Measurements from ENCODE around the gene PDE6D.
A peak's percentile ranks its signal among the peaks of the same experiment; 100 is the strongest.

PDE6D gene

DNA sequence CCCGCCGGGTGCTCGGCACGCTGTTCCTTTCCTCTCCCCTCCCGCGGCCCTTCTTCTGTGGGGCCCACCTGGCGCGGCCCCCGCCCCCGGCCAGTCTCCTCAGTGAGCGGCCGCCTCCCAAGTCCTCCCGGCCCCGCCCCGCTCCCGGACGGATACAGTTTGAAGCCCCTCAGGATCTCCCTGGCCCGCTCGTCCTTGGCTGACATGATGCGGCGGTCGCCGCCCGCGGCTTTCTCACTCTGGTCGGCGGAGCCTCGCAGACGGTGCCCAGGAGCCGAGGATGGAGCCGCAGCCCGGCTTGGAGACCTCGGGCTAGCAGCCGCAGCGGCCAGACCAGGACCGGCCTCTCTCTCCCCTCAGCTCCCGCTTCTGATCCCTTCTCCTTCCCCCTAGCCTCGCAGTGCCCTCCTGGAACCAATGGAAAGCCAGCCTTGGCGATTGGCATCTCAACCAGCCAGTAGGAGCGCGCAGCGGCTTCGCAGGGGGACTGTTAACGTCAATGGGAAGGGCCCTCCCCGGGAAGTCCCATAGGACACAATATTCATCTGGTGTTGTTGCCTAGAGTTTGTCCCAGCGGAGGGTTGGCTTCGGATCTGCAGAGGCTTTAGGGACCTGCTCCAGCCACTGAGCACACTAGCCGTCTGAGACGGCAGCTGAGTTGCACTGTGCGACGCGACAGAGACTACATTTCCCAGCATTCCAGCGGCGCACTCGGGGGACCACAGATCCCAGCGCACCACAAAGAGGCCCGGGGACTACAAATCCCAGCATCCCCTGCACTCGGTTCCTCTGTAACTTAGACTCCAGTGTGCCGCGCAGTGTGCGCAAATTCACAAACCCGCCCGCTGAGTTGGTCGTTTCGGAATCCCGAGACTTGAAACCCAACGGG lies at the start of gene PDE6D:
PDE6D (minus strand) TSS at position 374 of the 889 bp plus-strand sequence; CDS start at position 206, 168 bp downstream.
- peak; percentile 74 for DNase-seq

DNA sequence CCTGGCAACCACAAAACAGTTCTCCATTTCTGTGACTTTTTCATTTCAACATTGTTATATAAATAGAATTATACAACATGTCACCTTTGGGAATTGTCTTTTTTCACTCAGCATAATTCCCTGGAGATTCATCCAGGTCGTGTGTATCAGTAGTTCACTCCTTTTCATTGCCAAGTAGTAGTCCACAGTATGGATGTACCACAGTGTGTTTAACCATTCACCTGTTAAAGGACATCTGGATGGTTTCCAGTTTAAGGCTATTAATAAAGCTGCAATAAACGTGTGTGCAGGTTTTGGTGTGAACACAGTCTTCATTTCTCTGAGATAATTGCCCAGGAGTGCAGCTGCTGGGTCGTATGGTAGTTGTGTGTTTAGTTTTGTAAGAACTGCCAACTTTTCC lies 40.8 kb upstream of the PDE6D start:
- no peak for DNase-seq

DNA sequence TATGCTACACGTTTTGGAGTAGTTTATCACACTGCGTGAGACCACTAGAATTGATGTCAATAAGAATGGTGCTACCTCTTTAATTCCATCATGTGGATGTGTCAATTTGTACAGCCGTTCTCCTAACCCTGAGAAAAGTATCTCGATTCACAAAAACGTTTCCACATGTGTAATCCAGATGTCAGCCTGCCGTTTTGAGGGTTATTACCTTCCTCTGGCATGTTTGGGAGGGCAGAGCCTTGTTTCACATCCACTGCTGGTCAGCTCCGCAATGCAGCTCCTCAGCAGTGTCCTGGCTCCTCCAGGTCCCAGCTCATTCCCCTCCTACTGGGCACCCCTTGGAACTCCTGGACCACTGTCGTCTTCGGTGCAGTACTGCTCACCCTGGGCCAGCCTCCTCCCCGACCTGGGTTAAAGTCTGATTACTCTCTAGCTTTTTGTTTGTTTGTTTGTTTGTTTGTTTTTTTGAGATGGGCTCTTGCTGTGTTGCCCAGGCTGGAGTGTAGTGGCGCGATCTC lies 39.8 kb upstream of the PDE6D start:
- DNase-seq, result no peak

DNA sequence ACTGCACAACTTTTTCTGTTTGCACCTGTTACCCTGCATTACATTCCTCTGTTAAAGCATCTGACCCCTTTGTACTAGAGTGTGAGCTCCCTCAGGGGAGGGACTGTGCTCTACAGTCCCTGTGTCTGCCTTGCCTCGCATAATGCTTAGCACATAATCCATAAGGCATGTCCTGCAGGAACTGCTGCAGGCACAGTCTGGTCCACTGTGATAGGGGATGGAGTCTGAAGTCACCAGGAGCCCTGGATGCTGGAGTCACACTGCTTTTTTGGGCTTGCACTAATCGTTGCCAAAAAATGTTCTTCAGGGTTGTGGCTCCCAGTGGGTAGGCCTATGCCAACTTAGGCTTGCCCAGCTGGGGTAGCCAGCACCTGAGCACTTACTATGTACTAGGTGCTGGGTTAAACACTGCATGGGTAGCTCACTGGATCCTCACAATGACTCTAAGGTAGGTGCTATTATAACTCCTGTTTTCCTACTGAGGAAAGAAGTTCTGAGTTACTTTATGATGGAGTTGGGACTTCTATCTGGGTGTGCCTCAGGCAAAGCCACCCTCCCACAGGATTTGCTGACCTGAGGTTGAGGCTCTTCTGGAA lies 38.5 kb upstream of the PDE6D start:
- DNase-seq, result no peak

DNA sequence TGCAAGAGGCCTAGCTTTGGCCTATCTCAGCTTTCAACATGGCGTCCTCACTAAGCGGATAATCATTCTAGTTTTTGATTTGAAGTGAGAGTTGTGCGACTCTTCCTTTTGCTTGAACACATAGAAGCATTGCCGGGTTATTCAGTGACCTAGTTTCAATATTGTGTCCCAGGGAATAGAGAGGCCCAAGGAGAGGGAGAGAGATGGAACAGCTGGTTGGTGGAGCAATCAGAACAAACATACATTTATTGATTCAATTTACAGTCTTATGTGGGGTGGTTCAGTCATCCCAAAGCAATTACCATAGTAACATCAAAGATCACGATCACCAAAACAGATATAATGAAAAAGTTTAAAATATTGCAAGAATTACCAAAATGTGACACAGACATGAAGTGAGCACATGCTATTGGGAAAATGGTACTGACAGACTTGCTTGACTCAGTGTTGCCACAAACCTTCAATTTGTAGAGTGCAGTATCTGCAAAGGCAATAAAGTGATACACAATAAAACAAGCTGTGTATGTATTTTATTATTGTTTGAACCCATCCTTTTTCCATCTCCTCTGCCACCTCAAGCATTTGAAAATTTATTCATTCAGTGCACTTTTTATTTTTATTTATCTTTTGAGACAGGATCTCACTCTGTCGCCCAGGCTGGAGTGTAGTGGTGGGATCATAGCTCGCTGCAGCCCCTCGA lies 35.4 kb upstream of the PDE6D start:
- no peak for DNase-seq

DNA sequence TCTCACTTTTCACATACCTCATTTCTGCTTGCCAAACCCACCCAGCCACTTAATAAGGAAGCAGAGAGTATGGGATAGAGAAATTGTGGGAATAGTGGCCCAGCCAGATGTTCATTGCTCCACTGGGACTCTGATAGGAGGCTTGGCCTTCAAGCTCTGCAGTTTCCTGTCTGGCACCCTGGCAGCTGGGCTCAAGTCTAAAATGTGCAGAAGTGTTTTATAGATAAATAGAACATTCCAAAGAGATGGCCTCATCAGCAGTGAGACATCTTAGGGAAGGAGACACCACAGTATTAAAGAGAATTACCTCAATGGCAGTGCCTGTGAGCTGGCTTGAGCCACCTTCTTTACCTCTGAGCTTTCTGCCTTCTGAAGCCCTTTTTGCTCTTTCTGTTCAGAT lies 29.8 kb upstream of the PDE6D start:
- DNase-seq, result no peak

DNA sequence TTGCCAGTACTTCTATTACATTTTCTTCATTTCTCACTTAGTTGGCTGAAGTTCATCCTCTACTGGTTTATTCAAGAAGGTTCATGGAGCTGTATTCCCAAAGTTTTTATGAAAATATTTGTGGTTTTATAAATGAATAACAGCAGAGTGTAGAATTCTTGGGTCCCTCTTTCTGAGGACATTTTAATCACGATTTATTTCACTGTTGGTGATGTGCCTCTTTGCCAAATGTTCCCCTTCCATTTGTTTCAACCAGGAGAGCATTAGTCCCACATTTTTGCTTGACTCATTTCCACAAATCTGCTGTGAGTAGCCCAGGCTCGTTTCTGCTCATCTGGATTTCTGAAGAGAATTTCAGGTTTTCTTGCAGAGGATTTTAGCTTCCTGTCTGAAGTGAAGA lies 25.9 kb upstream of the PDE6D start:
- no peak for DNase-seq

DNA sequence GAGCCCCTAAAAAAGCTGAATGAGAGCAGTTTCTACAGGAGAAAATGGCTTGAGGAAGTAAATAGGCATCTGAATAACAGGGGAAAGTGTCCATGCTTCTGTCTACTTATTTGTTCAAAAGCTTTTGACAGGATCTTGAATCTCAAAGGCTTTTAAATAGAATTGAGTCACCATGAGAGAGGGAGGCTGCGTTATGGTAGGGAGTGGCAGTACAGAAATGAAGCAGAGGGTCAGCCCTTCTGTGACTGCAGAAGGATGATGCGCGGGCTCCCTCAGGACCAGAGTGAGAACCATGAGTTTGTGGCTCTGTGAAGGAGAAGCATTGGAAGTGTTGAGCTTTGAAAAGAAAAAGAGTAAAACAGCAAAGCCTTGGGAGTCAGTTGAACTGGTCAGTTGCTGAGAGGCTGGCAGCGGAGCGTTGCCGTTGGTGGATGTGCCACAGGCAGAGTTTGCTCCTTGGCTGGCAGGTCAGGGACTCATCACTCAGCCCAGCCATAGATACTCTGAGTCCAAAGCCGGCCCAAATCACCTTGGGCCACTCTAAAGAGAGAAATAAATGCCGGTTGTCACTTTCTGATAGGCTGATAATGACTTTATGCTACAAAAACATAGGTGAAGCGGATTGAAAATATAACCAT lies 22.5 kb upstream of the PDE6D start:
- no peak for DNase-seq

DNA sequence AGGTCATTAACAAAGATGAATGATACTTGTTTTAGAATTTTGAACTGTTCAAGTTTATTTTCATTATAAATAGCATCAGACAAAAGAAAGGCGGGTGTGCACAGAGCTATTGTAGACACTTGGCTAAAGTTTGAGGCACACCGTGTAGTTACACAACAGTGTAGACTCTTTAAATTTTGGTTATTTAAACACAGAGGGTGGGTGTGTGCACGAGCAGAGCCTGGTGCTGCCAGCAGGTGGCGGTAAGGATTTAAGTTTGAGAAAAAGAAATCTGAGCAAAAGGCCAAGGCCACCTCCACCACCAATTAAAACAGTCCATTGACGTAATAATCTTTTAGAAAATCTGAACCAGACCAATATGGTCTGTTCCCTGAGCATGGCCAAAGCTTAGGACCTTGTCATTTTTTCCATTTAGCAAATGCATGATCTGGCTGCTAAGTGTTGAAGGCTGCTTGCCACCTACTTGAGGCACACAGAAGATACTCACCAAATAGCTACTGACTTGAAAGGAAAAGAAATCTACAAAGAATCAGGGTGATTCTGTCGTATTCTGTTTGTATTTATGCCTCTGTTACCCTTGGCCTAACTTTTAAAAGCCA lies 19.5 kb upstream of the PDE6D start:
- DNase-seq, result no peak

DNA sequence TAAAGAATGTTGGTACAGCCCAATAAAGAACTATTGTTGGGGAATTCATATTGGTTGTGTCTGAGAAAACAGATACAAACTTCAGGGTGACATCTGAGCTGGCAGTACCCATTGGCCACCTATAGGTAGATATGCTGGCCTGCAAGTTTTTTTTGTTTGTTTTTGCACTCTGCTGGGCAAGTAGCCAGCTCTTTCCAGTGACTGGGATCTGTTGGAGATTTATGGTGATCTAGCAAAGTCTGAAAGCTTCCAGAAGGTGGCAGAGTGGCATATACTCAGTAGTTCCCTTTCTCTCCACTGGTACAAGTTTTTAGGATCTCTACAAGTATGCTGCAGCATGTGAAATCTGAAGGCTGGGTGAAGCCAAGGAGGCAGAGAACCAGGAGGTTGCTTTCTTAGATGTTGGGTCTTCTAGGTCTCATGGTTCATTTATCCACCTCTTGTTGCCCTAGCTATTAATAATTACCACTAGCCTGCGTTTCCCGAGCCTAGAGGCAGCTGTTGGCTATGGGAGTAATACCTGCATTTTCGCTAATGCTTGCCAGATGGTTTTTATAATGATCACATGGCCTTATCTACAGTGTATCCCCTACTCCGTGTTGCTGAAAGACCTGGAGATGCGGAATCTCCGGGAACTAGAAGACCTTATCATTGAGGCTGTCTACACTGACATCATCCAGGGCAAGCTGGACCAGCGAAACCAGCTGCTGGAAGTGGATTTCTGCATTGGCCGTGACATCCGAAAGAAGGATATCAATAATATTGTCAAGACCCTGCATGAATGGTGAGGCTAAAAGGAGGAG lies 14.6 kb upstream of the PDE6D start:
- DNase-seq, result no peak

DNA sequence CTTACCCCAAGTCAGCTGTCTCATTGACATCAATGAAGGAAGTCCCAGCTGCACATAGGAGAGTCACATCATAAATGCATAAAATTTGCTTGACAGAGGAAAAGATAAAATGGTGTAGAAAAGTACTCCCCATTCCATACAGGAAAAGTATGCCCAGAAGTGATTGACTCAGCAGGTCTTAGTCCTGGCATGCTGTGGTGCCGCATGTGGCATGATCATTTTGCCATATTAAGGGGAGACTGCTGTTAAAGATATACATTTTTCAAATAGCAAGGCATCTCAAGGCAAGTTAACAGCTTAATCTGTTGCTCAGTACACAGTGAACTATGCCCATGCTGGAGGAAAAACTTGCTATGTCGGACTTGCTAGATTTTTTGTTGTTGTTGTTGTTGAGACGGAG lies 13.3 kb upstream of the PDE6D start:
- no peak for DNase-seq

DNA sequence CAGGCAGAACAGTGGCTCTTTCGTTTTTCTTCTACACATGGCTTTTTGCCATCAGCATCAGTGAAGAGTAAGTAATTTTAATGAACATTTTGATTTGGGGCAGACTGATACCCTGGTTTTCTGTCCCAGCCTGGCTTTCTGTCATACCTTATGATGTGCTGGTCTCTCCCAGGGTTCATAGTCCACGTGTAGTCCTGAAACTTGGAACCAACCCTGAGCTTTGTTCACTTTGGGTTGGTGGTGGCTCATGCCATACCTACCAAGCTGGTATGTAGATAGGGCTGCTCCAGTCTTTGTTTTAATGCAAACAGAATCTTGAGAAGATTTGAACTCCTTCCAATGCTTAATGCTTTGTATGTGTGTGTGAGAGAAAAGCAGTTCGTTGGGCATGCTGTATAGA lies 10.0 kb upstream of the PDE6D start:
- no peak for DNase-seq

DNA sequence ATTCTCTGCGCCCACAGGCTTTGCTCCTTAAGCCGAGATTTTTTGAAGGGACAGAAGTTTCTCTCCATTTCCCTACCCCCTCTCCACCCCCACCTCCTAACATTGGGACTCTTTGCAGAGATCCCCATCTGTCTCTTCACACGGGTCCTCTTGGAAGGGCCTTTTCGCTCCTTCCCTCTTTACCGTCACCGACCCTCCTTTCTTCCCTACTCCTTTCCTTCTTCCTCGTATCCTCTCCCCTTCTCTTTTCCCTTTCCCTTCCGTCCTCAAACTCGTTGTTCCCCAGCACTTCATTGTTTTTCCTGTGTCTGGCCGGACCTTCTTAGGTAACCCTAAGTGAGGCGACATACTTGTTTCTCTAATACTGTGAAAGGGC lies 5.8 kb upstream of the PDE6D start:
- DNase-seq, result no peak

DNA sequence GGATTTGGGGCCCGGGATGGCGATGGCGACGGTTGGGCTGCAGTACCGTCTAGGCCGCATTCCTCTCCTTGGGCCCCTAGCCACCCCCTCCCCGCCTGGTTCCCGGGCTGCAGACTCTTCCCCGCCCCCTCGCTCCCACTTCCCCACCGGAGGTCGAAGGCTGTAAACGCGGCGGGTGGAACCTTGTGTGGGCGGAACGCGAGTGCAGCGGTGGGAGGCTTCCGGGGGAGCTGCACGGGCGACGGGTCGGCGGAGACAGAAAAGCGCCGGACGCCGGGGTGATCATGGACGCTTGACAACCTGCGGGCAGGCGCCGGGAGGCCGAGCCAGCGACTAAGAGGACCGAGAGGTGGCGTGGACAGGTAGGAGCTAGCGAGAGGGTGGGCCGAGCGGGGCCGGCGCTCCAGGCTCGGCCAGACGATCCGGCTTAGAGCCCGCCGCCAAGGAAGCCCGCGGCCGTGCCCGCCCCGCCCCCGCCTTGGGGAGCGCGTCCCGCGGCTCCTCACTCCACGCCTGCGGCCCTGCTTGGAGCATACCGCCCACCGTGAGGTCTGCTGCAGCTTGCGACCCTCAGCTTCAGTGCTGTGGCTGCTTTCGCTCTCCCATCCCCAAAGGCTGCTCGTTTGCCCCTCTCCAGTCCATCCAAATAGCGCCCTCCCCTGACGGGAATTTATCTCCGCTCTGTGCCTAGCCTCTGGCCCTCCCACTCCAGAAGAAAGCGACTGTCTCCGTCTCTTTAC lies 5.3 kb upstream of the PDE6D start, which contains the start of gene COPS7B:
COPS7B (plus strand) TSS at position 269 of the 740 bp plus-strand sequence. CDS start 2,126 bp downstream, outside the sequence.
- peak; percentile 39 for DNase-seq

DNA sequence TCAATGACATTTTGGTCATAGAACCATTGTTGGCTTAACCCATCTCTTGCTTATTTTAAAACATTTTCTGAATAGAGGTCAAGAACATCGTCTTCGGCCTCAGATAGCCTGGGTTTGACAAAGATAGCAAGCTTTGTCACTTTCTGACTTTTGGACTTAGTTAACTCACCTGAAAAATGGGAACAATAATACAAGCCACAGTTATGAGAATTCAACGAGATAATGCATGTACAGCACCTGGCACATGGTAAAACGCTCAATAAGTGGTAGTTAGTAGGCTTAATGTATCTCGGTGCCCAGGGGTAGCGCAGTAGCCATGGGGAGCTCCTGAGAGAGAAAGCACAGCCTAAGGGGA lies 4.7 kb upstream of the PDE6D start:
- no peak for DNase-seq

DNA sequence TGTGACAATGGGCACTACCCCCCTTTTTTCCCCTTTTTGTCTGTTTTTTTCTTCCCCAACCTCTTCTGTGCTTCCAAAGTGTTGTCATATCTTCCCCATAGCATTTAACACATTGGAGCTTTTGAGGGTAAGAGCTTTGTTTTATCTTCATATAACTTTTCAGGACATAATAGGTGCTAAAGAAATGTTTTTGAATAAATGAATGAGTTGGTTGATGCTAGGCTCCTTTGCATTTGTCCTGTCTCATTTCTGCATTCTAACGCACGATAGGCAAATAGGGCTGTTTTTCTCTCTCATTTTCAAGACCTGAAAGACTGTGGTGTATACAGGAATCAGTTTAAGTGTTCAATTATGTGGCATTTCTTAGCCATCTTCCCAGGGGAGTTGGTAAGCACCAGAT lies 4.3 kb upstream of the PDE6D start:
- no peak for DNase-seq

DNA sequence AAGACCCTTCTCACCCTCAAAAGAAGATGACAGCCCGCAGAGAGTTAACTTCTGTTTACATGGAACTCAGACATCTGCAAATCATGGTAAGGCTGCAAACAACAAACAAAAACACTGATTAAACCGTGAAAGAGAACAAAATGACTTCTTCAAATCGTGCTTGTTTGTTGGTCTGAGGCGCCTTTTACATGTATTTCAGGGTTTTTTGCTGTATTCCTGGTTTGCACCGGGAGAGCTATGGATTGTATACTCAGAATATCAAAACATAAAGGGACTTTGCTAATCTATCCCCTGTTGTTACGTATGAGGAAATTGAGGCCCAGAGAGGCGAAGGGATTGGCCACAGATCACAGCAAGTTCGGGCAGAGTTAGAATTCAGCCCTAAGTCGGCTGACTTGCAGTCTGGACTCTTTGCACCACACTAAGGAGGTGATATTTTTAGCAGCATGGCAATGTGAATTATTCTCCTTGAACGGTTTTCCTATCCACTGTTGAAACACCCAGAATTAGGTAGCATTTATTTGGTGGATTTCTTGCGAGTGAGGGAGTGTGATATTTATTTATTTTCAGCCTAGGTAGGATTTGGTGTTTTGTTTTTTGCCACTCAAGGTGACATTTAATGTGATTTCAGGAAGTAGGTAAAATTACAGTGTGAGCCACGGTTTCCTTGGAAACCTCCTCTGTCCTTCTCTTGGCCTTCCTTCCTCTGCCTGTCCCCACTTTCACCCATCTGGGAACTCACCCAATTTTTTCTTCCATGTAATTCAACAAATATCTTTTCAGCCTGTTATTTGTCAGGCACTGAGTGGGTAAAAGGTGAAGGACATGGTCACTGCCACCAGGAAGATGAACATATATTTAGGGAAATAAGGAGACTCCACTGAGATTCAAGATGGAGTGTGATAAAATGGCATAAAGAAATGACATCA lies 980 bp upstream of the PDE6D start:
- no peak for DNase-seq

DNA sequence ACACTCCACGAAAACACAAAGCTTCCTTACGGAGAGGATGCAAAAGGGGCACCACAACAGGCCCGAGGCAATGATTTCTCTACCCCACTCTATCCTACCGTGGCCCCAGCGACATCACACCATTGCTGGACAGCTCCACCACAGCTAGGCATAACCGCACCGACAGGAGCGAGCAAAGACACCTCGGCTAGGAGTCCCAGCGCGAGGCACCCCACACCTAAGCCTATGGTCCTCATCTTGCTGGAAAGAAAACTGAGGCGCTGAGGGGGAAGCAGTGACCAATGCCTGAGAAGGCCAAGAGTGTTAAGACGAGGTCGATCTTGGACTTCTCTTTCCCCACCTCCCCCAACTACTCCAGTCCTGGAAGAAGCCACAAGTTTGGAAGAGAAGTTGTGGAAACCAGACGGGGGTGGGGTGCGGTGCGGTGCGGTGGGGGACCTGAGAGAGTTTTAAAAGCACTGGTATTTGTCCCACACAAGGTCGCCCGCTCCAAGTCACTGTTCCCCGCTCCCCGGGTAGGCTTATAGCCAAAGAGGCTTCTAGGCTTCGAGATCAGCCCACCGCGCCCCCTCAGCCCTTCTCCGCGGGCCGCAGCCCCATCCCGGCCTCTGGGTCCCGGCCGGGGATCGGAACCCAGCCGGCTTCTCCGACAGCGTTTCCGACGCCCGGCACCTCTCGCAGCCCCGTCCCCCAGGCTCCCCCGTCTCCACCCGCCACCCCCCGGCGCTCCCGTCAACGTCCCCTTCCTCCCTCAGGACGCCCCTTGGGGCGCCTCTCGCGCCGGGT lies 766 bp downstream of the PDE6D start:
- no peak for DNase-seq

Data from NCI-H524 treated with DMSO at 0.1 percent for 48 hours (cell line).